GM12891 (cell line): Measurements from ENCODE around the gene GAK.
A peak's percentile ranks its signal among the peaks of the same experiment; 100 is the strongest.

Source experiments
- DNase-seq: peaks from one replicate; pipeline ENCODE4 v3.0.0; 2011; ENCODE audit warnings: low spot score; ENCODE audit not compliant: insufficient read length
- FAIRE-seq: peaks from 2 replicates; lab custom pipeline; 2011; peaks lifted over from hg19 to GRCh38; lab: Jason Lieb, UNC
- PAX5 ChIP-seq: IDR thresholded peaks from 2 replicates; pipeline ENCODE4 v1.6.1; 2011; ENCODE audit warnings: low read length, moderate library complexity, mild to moderate bottlenecking; ENCODE audit not compliant: insufficient read depth, severe bottlenecking
- POLR2A ChIP-seq: IDR thresholded peaks from 2 replicates; pipeline ENCODE4 v1.6.1; 2011; ENCODE audit warnings: low read depth, low read length, control low read depth
- POLR2AphosphoS5 ChIP-seq: IDR thresholded peaks from 2 replicates; pipeline ENCODE4 v1.6.1; 2011; ENCODE audit warnings: low read depth, low read length, control low read depth
- POU2F2 ChIP-seq: IDR thresholded peaks from 2 replicates; pipeline ENCODE4 v1.6.1; 2011; ENCODE audit warnings: low read depth, mild to moderate bottlenecking, control low read depth, low read length, moderate library complexity
- SPI1 ChIP-seq: IDR thresholded peaks from 2 replicates; pipeline ENCODE4 v1.6.1; 2011; ENCODE audit warnings: low read depth, low read length, control low read depth
- TAF1 ChIP-seq: IDR thresholded peaks from 2 replicates; pipeline ENCODE4 v1.6.1; 2011; ENCODE audit warnings: low read depth, low read length, control low read depth

The GAK gene

GRCh38 chr4:890036-890695, 42.0 kb downstream of the GAK start:
- no peak for FAIRE-seq
- DNase-seq, result no peak
- TF ChIP-seq POU2F2 (no peak), PAX5 (no peak), SPI1 (no peak), POLR2A (no peak; the same call in 1 of the 2 replicates), TAF1 (no peak), POLR2AphosphoS5 (no peak)

- FAIRE-seq, result no peak
These were observed 42.6 kb downstream of the GAK start for GRCh38 chr4:889516-889915.

GRCh38 chr4:888029-888428, 44.1 kb downstream of the GAK start:
- DNase-seq, result no peak
- TF ChIP-seq POLR2AphosphoS5, result no peak
- TF ChIP-seq POLR2A, result no peak
- TF ChIP-seq SPI1, result no peak
- TF ChIP-seq TAF1, result no peak
- TF ChIP-seq PAX5, result no peak
- no peak for TF ChIP-seq POU2F2
- FAIRE-seq, result no peak

More at GRCh38 chr4:889516-889915, 42.6 kb downstream of the GAK start:
- TF ChIP-seq POLR2AphosphoS5, result no peak
- no peak for TF ChIP-seq POLR2A
- no peak for TF ChIP-seq PAX5
- no peak for TF ChIP-seq TAF1
- TF ChIP-seq SPI1, result no peak
- TF ChIP-seq POU2F2, result no peak
- no peak for DNase-seq

GRCh38 chr4:887034-887763, 44.9 kb downstream of the GAK start:
- DNase-seq (no peak), FAIRE-seq (peak; percentile 74)
- TF ChIP-seq TAF1 (no peak), POLR2AphosphoS5 (no peak), POU2F2 (no peak), PAX5 (no peak), POLR2A (no peak), SPI1 (no peak)

- DNase-seq, result no peak
- FAIRE-seq, result no peak
- no peak for TF ChIP-seq SPI1
- no peak for TF ChIP-seq POLR2A
- TF ChIP-seq POU2F2, result no peak
- no peak for TF ChIP-seq POLR2AphosphoS5
- TF ChIP-seq PAX5, result no peak
- no peak for TF ChIP-seq TAF1
These were observed 45.9 kb downstream of the GAK start for GRCh38 chr4:886244-886643.

GRCh38 chr4:885353-885752, 46.8 kb downstream of the GAK start:
- DNase-seq (no peak), FAIRE-seq (no peak)
- TF ChIP-seq POLR2AphosphoS5, result no peak

GRCh38 chr4:884896-885295, 47.2 kb downstream of the GAK start:
- FAIRE-seq (no peak), DNase-seq (no peak)
- TF ChIP-seq POU2F2, result no peak
- no peak for TF ChIP-seq POLR2AphosphoS5
- TF ChIP-seq PAX5, result no peak

GRCh38 chr4:884259-884658, 47.9 kb downstream of the GAK start:
- FAIRE-seq, result no peak
- DNase-seq, result no peak
- TF ChIP-seq SPI1 (no peak), POU2F2 (no peak), TAF1 (no peak), PAX5 (no peak), POLR2AphosphoS5 (no peak), POLR2A (no peak)

- DNase-seq (no peak), FAIRE-seq (no peak)
- TF ChIP-seq SPI1 (no peak), POLR2AphosphoS5 (no peak; the same call in 1 of the 2 replicates), POLR2A (no peak), PAX5 (no peak), TAF1 (no peak), POU2F2 (no peak)
These were observed 48.6 kb downstream of the GAK start for GRCh38 chr4:883377-884095.
